Transverse colon (tissue), 4 donors: ENCODE results near the gene C1QC. TPM values are rescaled to one million over a fixed set of nuclear protein-coding genes. Genes with fewer than 3 reads are reported as not detected.

Experiments
- DNase-seq: peaks from one replicate; pipeline ENCODE4 v3.0.0-alpha.2; 2019
- H3K27ac ChIP-seq, 4 donors: fragments of 200-600 bp; sonication (generic); 2 replicates each; pipeline ENCODE4 v1.5.1; 2016 to 2018; ENCODE audit warnings: inconsistent platforms in 4 of 4
- H3K27me3 ChIP-seq: fragments of 200-600 bp; sonication (generic); 2 replicates; pipeline ENCODE4 v1.5.1; 2017; ENCODE audit warnings: inconsistent platforms
- H3K36me3 ChIP-seq, 4 donors: fragments of 200-600 bp; sonication (generic); 2 replicates each; pipeline ENCODE4 v1.5.1; 2017 to 2019; ENCODE audit warnings: inconsistent platforms in 4 of 4
- H3K4me1 ChIP-seq, 4 donors: fragments of 200-600 bp; sonication (generic); 2 replicates each; pipeline ENCODE4 v1.5.1; 2017 to 2020; ENCODE audit warnings: inconsistent platforms in 4 of 4
- H3K4me3 ChIP-seq, 4 donors: fragments of 200-600 bp; sonication (generic); 1 replicate in 1 of 4; 2 replicates in 3 of 4; pipeline versions ENCODE4 v1.5.1 to v1.6.1; 2017 to 2019; ENCODE audit warnings: inconsistent platforms in 4 of 4
- H3K9me3 ChIP-seq, 2 donors: fragments of 200-600 bp; sonication (generic); 2 replicates each; pipeline ENCODE4 v1.5.1; 2017 to 2019; ENCODE audit warnings: inconsistent platforms in 2 of 2
- EP300 ChIP-seq: sonication (generic); formaldehyde crosslinking; IDR thresholded peaks from one replicate; pipeline ENCODE4 v1.6.1; 2017; ENCODE audit warnings: antibody characterized with exemption, low read depth
- POLR2A ChIP-seq: fragments of 450-650 bp; IDR thresholded peaks from one replicate; pipeline ENCODE4 v1.6.1; 2016; ENCODE audit warnings: antibody characterized with exemption, mild to moderate bottlenecking, moderate library complexity
- POLR2AphosphoS5 ChIP-seq, 3 donors: sonication (generic); formaldehyde crosslinking; IDR thresholded peaks; one replicate each; pipeline ENCODE4 v1.6.1; 2016; ENCODE audit warnings: antibody characterized with exemption in 3 of 3
- WGBS, 2 donors: methylation state at CpG; one replicate each; pipeline ENCODE4 v1.1.5; 2018; ENCODE audit warnings: low coverage in 1 of 2; 5-methylcytosine and 5-hydroxymethylcytosine counted together
- in situ Hi-C, 4 donors: fragments of 200-750 bp; cut with MboI; loops; one replicate each; pipeline versions ENCODE4 v1.15.0 to v1.15.1; 2017; ENCODE audit warnings: low sequenced_read_pairs in 3 of 4, low pct_ligation_motif_present in 1 of 4, low pct_unique_long_range_greater_than_20kb in 1 of 4
- intact Hi-C: fragments of 100-400 bp; cut with DNase I; formaldehyde crosslinking; loops from one replicate; pipeline ENCODE4 v1.15.1; 2023; ENCODE audit warnings: low total_unique reads
- total RNA-seq, 4 donors: library from RNA; depleted of rRNA; stranded (reverse); fragments of >200 nt; gene quantifications; one replicate each; pipeline ENCODE4 v1.1.0, GENCODE V29; 2016
- TF ChIP-seq, protein P1 (sequence below), 5 experiments: fragments of 200-600 bp in 3 of 5; fragments of 450-650 bp in 2 of 5; sonication (generic) in 3 of 5; IDR thresholded peaks; 1 replicate in 2 of 5; 2 replicates in 3 of 5; pipeline ENCODE4 v1.5.1; 2016 to 2017; ENCODE audit warnings: antibody characterized with exemption in 5 of 5, inconsistent platforms in 3 of 5, mild to moderate bottlenecking in 2 of 5, moderate library complexity in 1 of 5

C1QC gene
- total RNA-seq, 4 donors from 2014 or later: 21.7 to 106 (median 73.9) TPM

DNA sequence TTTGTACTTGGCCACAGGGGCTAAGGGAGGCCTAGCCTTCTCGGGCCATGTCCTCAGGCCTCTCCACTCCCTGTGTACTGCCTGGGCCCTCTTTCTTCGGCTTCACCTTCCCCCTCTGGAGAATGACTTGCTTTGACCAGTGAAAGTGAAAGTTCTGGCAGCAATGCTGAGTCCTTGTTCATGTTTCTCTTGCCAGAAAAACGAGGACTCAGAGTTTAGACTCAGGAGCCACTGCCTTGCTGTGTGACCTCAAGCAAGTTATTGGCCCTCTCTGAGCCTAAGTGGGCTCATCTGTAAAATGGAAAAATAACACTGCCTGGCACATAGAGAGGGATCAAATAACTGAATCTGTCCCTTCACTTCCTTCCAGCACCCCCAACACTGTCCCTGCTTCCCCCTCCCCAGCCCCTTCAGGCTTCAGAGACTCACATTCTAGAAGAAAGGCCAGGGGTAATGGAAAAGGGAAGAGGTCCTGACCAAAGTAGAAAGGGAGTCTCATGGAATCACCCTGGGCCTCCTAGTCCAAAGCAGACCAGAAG, 5.5 kb upstream of the C1QC start:
- Histone ChIP-seq H3K36me3 (no peaks in the 10 kb centered on the region), H3K4me1 (peaks cover 0 to 3% (median 0%) of the 10 kb centered on the region in 4 donors), H3K27ac (peak overlapping the region in 2 of 4 donors; percentile 12 to 35), H3K27me3 (peaks cover 13% of the 10 kb centered on the region), H3K9me3 (no peaks in the 10 kb centered on the region), H3K4me3 (peak overlapping the region in 2 of 4 donors; percentile 7 to 27)
- no peak for DNase-seq
- TF ChIP-seq POLR2A (no peak), EP300 (no peak), POLR2AphosphoS5 (IDR thresholded peaks at IDR 0.05) (no peak)
- TF ChIP-seq, protein P1, sequence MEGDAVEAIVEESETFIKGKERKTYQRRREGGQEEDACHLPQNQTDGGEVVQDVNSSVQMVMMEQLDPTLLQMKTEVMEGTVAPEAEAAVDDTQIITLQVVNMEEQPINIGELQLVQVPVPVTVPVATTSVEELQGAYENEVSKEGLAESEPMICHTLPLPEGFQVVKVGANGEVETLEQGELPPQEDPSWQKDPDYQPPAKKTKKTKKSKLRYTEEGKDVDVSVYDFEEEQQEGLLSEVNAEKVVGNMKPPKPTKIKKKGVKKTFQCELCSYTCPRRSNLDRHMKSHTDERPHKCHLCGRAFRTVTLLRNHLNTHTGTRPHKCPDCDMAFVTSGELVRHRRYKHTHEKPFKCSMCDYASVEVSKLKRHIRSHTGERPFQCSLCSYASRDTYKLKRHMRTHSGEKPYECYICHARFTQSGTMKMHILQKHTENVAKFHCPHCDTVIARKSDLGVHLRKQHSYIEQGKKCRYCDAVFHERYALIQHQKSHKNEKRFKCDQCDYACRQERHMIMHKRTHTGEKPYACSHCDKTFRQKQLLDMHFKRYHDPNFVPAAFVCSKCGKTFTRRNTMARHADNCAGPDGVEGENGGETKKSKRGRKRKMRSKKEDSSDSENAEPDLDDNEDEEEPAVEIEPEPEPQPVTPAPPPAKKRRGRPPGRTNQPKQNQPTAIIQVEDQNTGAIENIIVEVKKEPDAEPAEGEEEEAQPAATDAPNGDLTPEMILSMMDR (IDR thresholded peaks at IDR 0.05): no peak
- intact Hi-C loops (no loop called here), in situ Hi-C loops (loop anchor here in 2 of 4 donors (25.0 kb wide), 1 partner anchor 501 kb away; the partner anchor contains the start of gene WNT4 (in 2 of the 2))
- WGBS, 2 donors: 60% methylated on average over 3 of the region's 3 CpGs; no CpG with 5 or more reads in 1 of the 2 donors

DNA sequence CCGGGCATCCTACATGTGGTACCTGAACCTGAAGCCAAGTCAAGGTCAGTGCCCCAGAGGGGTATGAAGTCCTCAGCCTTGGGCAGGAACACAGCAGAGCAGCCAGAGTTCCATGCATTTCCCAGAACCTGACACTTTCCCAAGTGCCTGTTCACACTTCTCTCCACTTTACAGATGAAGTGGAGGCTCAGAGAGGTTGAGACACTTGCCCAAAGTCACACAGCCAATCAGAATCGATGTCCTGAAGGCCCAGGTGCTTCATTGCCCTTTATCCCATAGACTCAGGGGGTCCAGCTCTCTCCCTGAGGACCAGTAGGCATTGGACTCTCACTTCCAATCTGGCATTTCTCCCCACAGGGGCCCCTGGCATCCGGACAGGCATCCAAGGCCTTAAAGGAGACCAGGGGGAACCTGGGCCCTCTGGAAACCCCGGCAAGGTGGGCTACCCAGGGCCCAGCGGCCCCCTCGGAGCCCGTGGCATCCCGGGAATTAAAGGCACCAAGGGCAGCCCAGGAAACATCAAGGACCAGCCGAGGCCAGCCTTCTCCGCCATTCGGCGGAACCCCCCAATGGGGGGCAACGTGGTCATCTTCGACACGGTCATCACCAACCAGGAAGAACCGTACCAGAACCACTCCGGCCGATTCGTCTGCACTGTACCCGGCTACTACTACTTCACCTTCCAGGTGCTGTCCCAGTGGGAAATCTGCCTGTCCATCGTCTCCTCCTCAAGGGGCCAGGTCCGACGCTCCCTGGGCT, 4.8 kb upstream of the C1QC start:
- TF ChIP-seq, protein P1 (IDR thresholded peaks at IDR 0.05): no peak
- TF ChIP-seq POLR2A: no peak
- TF ChIP-seq POLR2AphosphoS5 (IDR thresholded peaks at IDR 0.05): no peak
- no peak for TF ChIP-seq EP300
- in situ Hi-C loops (loop anchor here in 2 of 4 donors (25.0 kb wide), 1 partner anchor 501 kb away; the partner anchor contains the start of gene WNT4 (in 2 of the 2)), intact Hi-C loops (no loop called here)
- H3K9me3 ChIP-seq: no peaks in the 10 kb centered on the region
- H3K4me3 ChIP-seq: peak overlapping the region in 1 of 4 donors; percentile 27
- WGBS, 2 donors: 86 to 88% methylated on average over 1 to 23 of the region's 23 CpGs
- no peak for DNase-seq
- H3K4me1 ChIP-seq: peaks cover 0 to 3% (median 0%) of the 10 kb centered on the region in 4 donors
- H3K36me3 ChIP-seq: no peaks in the 10 kb centered on the region
- H3K27ac ChIP-seq: peak overlapping the region in 2 of 4 donors; percentile 12 to 35
- H3K27me3 ChIP-seq: peaks cover 7% of the 10 kb centered on the region

DNA sequence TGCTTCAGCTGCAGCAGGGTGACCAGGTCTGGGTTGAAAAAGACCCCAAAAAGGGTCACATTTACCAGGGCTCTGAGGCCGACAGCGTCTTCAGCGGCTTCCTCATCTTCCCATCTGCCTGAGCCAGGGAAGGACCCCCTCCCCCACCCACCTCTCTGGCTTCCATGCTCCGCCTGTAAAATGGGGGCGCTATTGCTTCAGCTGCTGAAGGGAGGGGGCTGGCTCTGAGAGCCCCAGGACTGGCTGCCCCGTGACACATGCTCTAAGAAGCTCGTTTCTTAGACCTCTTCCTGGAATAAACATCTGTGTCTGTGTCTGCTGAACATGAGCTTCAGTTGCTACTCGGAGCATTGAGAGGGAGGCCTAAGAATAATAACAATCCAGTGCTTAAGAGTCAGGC, 4.1 kb upstream of the C1QC start:
- no peaks in the 10 kb centered on the region for H3K9me3 ChIP-seq
- 6 to 40% methylated on average over 3 to 8 of the region's 8 CpGs for WGBS, 2 donors
- peak overlapping the region in 1 of 4 donors; percentile 27 for H3K4me3 ChIP-seq
- peaks cover 0 to 3% (median 0%) of the 10 kb centered on the region in 4 donors for H3K4me1 ChIP-seq
- no peak for TF ChIP-seq POLR2AphosphoS5 (IDR thresholded peaks at IDR 0.05)
- no peak for TF ChIP-seq EP300
- TF ChIP-seq POLR2A: no peak
- TF ChIP-seq, protein P1 (IDR thresholded peaks at IDR 0.05): no peak
- no peaks in the 10 kb centered on the region for H3K36me3 ChIP-seq
- intact Hi-C loops: no loop called here
- peaks cover under 1% of the 10 kb centered on the region for H3K27me3 ChIP-seq
- H3K27ac ChIP-seq: peak overlapping the region in 1 of 4 donors; percentile 35
- DNase-seq: peak; percentile 26
- in situ Hi-C loops: loop anchor here in 2 of 4 donors (25.0 kb wide), 1 partner anchor 502 kb away; the partner anchor contains the start of gene WNT4 (in 2 of the 2)

DNA sequence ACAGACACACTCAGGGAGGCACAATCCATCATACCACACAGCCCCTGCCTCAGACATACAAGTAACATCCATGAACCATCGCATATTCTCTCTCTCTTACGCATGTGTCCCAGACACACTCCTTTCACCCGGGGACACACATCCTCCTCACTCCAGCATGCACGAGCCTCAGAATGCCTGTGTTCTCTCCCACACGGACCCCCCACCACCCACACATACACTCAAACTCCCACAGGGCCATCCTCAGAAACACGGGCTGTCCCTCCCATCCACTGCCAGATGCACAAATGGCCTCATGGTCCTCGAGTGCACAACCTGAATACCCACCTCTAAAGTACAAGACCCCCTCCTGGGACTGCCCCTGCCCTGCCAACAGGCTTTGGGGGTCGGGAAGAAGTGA, 2.2 kb upstream of the C1QC start:
- H3K4me1 ChIP-seq: no peaks in the 10 kb centered on the region
- no peak for TF ChIP-seq POLR2A
- DNase-seq: no peak
- 42 to 49% methylated on average over 3 to 8 of the region's 8 CpGs for WGBS, 2 donors
- intact Hi-C loops: no loop called here
- H3K27me3 ChIP-seq: no peaks in the 10 kb centered on the region
- H3K27ac ChIP-seq: no peak overlapping the region
- in situ Hi-C loops: loop anchor here (10.0 to 25.0 kb wide), 3 partner anchors 216 to 504 kb away; partner anchors contain the start of gene WNT4 (in 2 of the 4)
- no peaks in the 10 kb centered on the region for H3K36me3 ChIP-seq
- no peak overlapping the region for H3K4me3 ChIP-seq
- no peaks in the 10 kb centered on the region for H3K9me3 ChIP-seq
